ENCODE data around the gene FILIP1L. TPM values are rescaled to one million over a fixed set of nuclear protein-coding genes. Genes with fewer than 3 reads are reported as not detected.

The FILIP1L gene
- total and polyA plus RNA-seq, 2 donors (not counting 1 experiment from before 2014, with no cell fraction given), result 0.32 to 0.48 TPM

GRCh38 chr3:100124201-100124761 lies 10.0 kb upstream of the FILIP1L start:
- Mint-ChIP-seq H3K4me1 (no peaks in the 10 kb centered on the region), H3K9me3 (ENCODE audit: insufficient read depth) (no peaks in the 10 kb centered on the region), H3K4me3 (no peak overlapping the region), H3K27me3 (no peaks in the 10 kb centered on the region), H3K27ac (no peak overlapping the region)
- Histone ChIP-seq H3K27ac (ENCODE audit: low read length in 2 of 2) (no peak overlapping the region), H4K20me1 (ENCODE audit: control insufficient read depth, insufficient read depth, low read length, poor library complexity, severe bottlenecking) (no peaks in the 10 kb centered on the region), H3K36me3 (replicated peaks in 1 of 2; ENCODE audit: control extremely low read depth in 1 of 2, control insufficient read depth in 1 of 2, extremely low read depth in 1 of 2, insufficient read depth in 2 of 2, low read length in 1 of 2) (no peaks in the 10 kb centered on the region), H3K4me1 (ENCODE audit: control insufficient read depth in 2 of 2, insufficient read depth in 2 of 2, low read length in 2 of 2) (no peaks in the 10 kb centered on the region), H3K4me2 (replicated peaks; ENCODE audit: low read depth, low read length, poor library complexity, severe bottlenecking) (no peak overlapping the region), H3K27me3 (replicated peaks in 1 of 4; ENCODE audit: control extremely low read depth in 1 of 4, control insufficient read depth in 3 of 4, insufficient read depth in 4 of 4, low read length in 3 of 4) (no peaks in the 10 kb centered on the region), H3K4me3 (ENCODE audit: control extremely low read depth in 1 of 5, extremely low read depth in 1 of 5, insufficient read depth in 1 of 5, low read depth in 2 of 5, low read length in 4 of 5) (no peak overlapping the region), H2AFZ (ENCODE audit: insufficient read depth, low read depth, low read length, poor library complexity, severe bottlenecking) (no peak overlapping the region), H3K9me3 (ENCODE audit: control extremely low read depth in 1 of 3, control insufficient read depth in 2 of 3, insufficient read depth in 1 of 3, low read length in 2 of 3) (no peaks in the 10 kb centered on the region), H3K79me2 (ENCODE audit: control insufficient read depth, insufficient read depth, low read length) (no peaks in the 10 kb centered on the region), H3K9ac (ENCODE audit: low read length) (no peak overlapping the region)
- DNase-seq (no peak), ATAC-seq (ENCODE audit: low read depth) (no peak)
- ChIA-PET POLR2A (no interaction called here), CTCF (no interaction called here)
- 100% methylated on average over 1 of the region's 5 CpGs for WGBS (ENCODE audit: insufficient coverage)
- no peak for TF ChIP-seq EZH2 (IDR thresholded peaks at IDR 0.05; ENCODE audit: borderline replicate concordance, insufficient read depth, low read depth, low read length, poor library complexity, severe bottlenecking)
- TF ChIP-seq CTCF (IDR thresholded peaks at IDR 0.05), result no peak
- intact Hi-C loops (cut with micrococcal nuclease), result no loop called here

DNA sequence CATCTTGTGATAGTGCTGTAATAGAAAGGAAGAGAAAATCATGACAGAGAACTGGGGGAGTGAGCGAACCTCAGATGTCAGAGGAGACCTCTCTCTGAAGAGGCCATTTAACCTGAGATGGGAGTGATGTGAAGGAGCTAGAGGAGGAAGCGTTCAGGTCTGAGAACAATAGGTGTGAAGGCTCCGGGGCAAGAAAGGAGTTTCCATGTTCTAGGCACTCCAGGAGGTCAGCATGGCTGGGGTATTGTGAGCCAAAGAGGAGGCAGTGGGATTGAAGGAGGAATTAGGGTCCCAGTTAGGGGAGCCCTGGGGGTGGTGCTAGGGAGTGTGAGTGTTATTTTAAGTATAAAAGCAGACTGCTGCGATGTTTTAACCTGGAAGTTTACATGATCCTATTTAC lies 8.8 kb upstream of the FILIP1L start:
- no peaks in the 10 kb centered on the region for H3K79me2 ChIP-seq (ENCODE audit: control insufficient read depth, insufficient read depth, low read length)
- no peaks in the 10 kb centered on the region for H3K36me3 ChIP-seq (replicated peaks in 1 of 2; ENCODE audit: control extremely low read depth in 1 of 2, control insufficient read depth in 1 of 2, extremely low read depth in 1 of 2, insufficient read depth in 2 of 2, low read length in 1 of 2)
- DNase-seq (no peak), ATAC-seq (ENCODE audit: low read depth) (no peak)
- H3K27ac ChIP-seq (ENCODE audit: low read length in 2 of 2), result no peak overlapping the region
- no peak overlapping the region for H2AFZ ChIP-seq (ENCODE audit: insufficient read depth, low read depth, low read length, poor library complexity, severe bottlenecking)
- intact Hi-C loops (cut with micrococcal nuclease), result no loop called here
- no peak for TF ChIP-seq EZH2 (IDR thresholded peaks at IDR 0.05; ENCODE audit: borderline replicate concordance, insufficient read depth, low read depth, low read length, poor library complexity, severe bottlenecking)
- no peak for TF ChIP-seq CTCF (IDR thresholded peaks at IDR 0.05)
- Mint-ChIP-seq H3K4me1 (no peaks in the 10 kb centered on the region), H3K4me3 (no peak overlapping the region), H3K27ac (no peak overlapping the region), H3K27me3 (no peaks in the 10 kb centered on the region), H3K9me3 (ENCODE audit: insufficient read depth) (no peaks in the 10 kb centered on the region)
- no peak overlapping the region for H3K9ac ChIP-seq (ENCODE audit: low read length)
- POLR2A ChIA-PET, result no interaction called here
- no peaks in the 10 kb centered on the region for H4K20me1 ChIP-seq (ENCODE audit: control insufficient read depth, insufficient read depth, low read length, poor library complexity, severe bottlenecking)
- no peaks in the 10 kb centered on the region for H3K9me3 ChIP-seq (ENCODE audit: control extremely low read depth in 1 of 3, control insufficient read depth in 2 of 3, insufficient read depth in 1 of 3, low read length in 2 of 3)
- CTCF ChIA-PET, result no interaction called here
- H3K4me3 ChIP-seq (ENCODE audit: control extremely low read depth in 1 of 5, extremely low read depth in 1 of 5, insufficient read depth in 1 of 5, low read depth in 2 of 5, low read length in 4 of 5), result no peak overlapping the region
- H3K27me3 ChIP-seq (replicated peaks in 1 of 4; ENCODE audit: control extremely low read depth in 1 of 4, control insufficient read depth in 3 of 4, insufficient read depth in 4 of 4, low read length in 3 of 4), result no peaks in the 10 kb centered on the region
- H3K4me2 ChIP-seq (replicated peaks; ENCODE audit: low read depth, low read length, poor library complexity, severe bottlenecking), result no peak overlapping the region
- no peaks in the 10 kb centered on the region for H3K4me1 ChIP-seq (ENCODE audit: control insufficient read depth in 2 of 2, insufficient read depth in 2 of 2, low read length in 2 of 2)
- 95% methylated on average over 4 of the region's 4 CpGs for WGBS (ENCODE audit: insufficient coverage)

Measured in B cell (primary cell).